Subcutaneous adipose tissue (tissue), 4 donors: Measurements from ENCODE around the gene APOL1. TPM values are rescaled to one million over a fixed set of nuclear protein-coding genes. Genes with fewer than 3 reads are reported as not detected.

Source experiments
- CTCF ChIP-seq: fragments of 450-650 bp; IDR thresholded peaks from one replicate; pipeline ENCODE4 v1.5.1; 2016; ENCODE audit warnings: low read depth, mild to moderate bottlenecking, control low read depth, antibody characterized with exemption, moderate library complexity
- total RNA-seq, 4 donors: library from RNA; depleted of rRNA; stranded (reverse); fragments of >200 nt; gene quantifications; one replicate each; pipeline ENCODE4 v1.1.0, GENCODE V29; 2016

The APOL1 gene
- total RNA-seq, 4 donors from 2014 or later, result 7.5 to 53.5 (median 18.9) TPM

GRCh38 chr22:36222887-36223450 lies 30.0 kb upstream of the APOL1 start:
- TF ChIP-seq CTCF, result no peak

- no peak for TF ChIP-seq CTCF
Observed at GRCh38 chr22:36223504-36223903, 29.4 kb upstream of the APOL1 start.

- no peak for TF ChIP-seq CTCF
Observed at GRCh38 chr22:36224245-36224644, 28.7 kb upstream of the APOL1 start.

- TF ChIP-seq CTCF, result no peak
Observed at GRCh38 chr22:36225333-36225922, 27.5 kb upstream of the APOL1 start.

- TF ChIP-seq CTCF, result no peak
Observed at GRCh38 chr22:36226189-36226588, 26.7 kb upstream of the APOL1 start.

GRCh38 chr22:36227396-36227795 lies 25.5 kb upstream of the APOL1 start:
- no peak for TF ChIP-seq CTCF

GRCh38 chr22:36227806-36228205 lies 25.1 kb upstream of the APOL1 start:
- TF ChIP-seq CTCF, result no peak
